Astrocyte (in vitro differentiated cells and primary cell): ENCODE data around the gene CYB5R4.

Experiments used
- CTCF ChIP-seq: IDR thresholded peaks from 2 replicates; pipeline ENCODE4 v1.5.1; 2011; ENCODE audit warnings: low read depth, mild to moderate bottlenecking, inconsistent platforms, low read length, moderate library complexity; ENCODE audit not compliant: insufficient read depth
- EZH2 ChIP-seq: IDR thresholded peaks from 2 replicates; pipeline ENCODE4 v1.6.1; 2012; ENCODE audit warnings: mild to moderate bottlenecking, low read length, inconsistent platforms; ENCODE audit not compliant: insufficient read depth

GRCh38 chr6:83838727-83839126 is 20.8 kb upstream of the CYB5R4 start:
- TF ChIP-seq CTCF (no peak), EZH2 (no peak)
